HG03571 (cell line): Measurements from ENCODE around the gene KIRREL1.

Experiments
- ATAC-seq: cut with Tn5 transposase; IDR thresholded peaks from one replicate; pipeline ENCODE4 v1.9.1; 2021; ENCODE audit not compliant: unreplicated experiment

The KIRREL1 gene

GRCh38 chr1:157971769-157972168 lies 21.7 kb upstream of the KIRREL1 start:
- ATAC-seq = no peak

DNA sequence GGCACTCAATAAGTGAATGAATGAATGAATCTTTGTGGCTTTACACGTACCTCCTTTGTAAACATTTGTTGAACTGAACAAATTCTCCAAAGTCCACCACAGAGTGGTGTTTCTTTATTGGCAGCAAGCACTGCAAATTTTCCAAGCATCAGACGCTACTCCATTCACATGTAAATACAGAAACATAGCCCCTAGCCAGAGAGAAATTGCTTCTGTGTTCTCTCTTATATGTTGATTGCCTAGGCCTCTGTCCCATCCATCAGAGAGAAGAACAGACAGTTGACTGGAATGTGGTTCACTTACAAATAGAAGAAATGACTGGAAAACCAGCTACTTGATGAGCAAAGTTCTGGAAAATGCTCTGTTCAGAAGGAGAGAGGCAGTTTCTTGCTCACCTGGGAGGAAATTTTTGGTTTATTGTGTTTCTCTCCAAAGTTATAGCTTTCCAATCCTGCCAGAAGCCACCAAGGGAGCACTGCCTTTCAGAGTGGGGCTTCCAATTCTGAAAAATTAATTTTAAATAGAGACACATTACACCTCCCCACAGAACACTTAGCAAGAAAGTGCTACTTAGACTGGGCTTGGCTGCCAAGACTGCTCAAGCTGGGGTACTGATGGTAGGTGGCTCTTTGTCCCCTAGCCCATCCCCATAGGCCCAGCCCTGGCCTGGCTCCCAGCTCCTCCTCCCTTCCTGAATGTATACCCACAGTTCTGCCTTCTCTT lies 18.1 kb upstream of the KIRREL1 start:
- ATAC-seq = no peak

- no peak for ATAC-seq
Observed at GRCh38 chr1:157976888-157977287, 16.6 kb upstream of the KIRREL1 start.

DNA sequence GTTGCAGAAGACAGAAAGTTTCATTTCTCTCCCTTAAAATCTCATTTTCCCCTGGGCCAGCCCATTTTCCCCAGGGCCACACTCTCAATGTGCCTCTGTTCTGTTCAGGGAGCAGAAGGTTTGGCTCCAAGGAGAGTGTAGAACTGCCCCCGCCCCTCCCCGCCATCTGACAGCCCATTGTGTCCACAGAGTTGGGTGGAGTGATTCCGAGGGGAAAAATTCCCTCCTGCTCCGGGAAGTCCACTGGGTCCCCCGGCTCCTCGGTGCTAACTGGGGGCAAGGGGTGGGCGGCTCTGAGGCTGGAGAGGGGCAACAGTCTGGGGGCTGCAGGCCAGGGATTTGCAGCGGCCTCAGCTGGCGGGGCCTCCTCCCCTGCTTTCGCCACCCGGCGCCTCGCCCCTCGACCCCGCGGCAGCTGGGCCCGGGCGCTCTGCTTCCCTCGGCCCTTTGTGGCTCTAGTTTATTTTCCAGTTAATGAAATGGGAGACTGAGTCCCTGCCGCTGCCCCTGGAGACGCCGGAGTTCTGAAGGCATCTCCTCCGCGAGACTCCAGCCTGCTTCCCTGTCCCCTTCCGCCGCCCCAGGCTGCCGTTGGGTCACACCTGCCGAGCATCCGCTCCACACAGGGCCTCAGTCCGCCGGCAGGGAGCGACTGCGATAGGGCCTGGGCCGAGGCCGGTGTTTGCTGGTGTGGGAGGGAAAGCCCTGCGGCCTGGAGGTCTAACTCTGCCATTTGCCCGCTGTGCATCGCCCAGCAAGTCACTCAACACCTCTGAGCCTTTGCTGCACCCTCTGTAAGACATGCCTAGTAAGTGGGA lies 14.7 kb upstream of the KIRREL1 start:
- no peak for ATAC-seq

DNA sequence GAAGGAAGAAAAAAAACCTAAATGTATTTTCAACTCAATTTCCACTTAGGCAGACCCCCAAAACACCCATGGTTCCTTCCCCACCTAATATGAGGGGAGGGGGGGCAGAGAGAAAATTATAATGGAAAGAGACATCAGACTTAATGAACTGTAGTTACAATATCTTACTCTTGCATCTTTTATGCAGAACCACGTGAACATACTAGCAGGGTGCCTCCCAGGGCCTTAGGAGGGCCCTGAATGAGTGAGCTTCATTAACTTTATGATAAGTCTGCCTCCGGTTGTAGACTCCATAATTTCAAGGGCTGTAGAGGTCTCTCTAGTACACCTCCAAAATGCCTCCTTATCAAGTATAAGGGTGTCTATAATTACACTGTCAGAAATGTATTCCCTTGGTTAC lies 11.3 kb upstream of the KIRREL1 start:
- no peak for ATAC-seq

- no peak for ATAC-seq
Observed at GRCh38 chr1:157983787-157984186, 9.7 kb upstream of the KIRREL1 start.

GRCh38 chr1:157984469-157984868 lies 9.0 kb upstream of the KIRREL1 start:
- no peak for ATAC-seq

DNA sequence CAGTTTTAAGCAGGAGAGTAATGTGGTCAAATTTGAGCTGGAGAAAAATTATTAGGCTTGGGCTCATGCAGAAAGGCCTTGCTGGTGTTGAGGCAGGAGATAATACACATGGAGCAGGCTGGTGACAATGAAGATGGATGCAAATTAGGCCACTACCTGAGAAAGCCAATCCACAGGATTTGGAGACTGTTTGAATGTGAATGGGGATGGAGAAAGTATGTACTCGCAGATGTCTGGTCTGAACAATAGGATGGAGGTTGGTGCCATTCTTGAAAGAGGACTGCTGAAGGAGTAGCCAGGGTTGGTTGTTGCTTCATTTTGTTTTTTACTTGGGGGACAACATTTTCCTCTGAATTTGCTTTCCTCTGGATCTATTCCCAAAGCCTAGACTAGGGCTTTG lies 8.0 kb upstream of the KIRREL1 start:
- ATAC-seq = no peak

- no peak for ATAC-seq
Observed at GRCh38 chr1:157988002-157988401, 5.4 kb upstream of the KIRREL1 start.

GRCh38 chr1:157992031-157992832 lies 1.2 kb upstream of the KIRREL1 start:
- ATAC-seq = no peak

- no peak for ATAC-seq
Observed at GRCh38 chr1:157992833-157993146, 655 bp upstream of the KIRREL1 start.

- ATAC-seq = no peak
Observed at GRCh38 chr1:157993918-157994605, 617 bp downstream of the KIRREL1 start.

- no peak for ATAC-seq
Observed at GRCh38 chr1:157994704-157995582, 1.5 kb downstream of the KIRREL1 start.

- no peak for ATAC-seq
Observed at GRCh38 chr1:157995583-157996169, 2.2 kb downstream of the KIRREL1 start.

DNA sequence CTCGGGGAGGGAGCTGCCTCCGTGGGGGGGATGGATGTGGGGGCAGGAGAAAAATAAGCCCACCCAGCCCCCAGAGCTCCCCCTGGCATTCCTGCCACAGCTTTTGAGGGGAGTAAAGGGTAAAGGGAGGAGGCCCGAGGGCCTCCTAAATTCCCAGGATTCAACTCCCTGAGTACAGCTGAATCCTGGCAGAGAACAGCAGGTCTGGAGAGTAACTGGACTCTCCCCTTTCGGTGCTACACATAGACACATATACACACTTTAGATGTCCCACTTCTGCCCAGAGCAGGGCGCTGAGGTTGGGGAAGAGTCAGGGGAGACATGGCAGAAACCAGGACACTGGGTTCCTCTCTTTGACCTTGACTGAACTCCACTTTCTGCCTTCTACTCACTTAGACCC lies 3.0 kb downstream of the KIRREL1 start:
- ATAC-seq = no peak

GRCh38 chr1:158000507-158000906 lies 7.1 kb downstream of the KIRREL1 start:
- no peak for ATAC-seq

DNA sequence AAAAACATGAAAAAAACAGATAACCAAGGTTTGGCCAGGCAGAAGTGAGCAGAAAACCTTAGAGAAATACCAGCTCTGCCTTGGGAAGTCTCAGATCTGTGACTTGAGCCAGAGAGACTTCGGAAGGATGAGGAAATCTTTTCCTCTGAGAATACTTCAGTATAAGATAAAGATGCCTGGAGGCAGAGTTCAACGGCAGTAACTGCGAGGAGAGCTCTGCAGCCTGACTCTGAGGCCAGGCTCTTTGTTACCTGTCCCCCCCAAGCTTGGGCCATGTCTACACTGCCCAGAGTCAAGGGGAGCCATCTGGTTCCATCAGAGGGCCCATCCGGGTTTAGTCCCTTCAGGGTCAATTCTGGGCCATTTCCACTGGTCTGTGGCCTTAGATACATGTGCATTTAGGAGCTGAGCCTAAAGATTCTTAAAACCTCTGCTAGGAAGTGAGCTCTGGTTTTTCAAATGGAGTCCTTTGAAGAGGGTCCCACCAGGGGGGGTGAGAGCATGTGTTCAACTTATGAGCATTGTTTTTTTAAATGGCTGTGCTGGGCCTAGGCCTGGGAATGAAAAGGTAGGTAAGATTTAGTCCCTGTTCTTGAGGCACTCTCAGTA lies 8.7 kb downstream of the KIRREL1 start:
- no peak for ATAC-seq

- no peak for ATAC-seq
Observed at GRCh38 chr1:158002631-158003405, 9.4 kb downstream of the KIRREL1 start.

DNA sequence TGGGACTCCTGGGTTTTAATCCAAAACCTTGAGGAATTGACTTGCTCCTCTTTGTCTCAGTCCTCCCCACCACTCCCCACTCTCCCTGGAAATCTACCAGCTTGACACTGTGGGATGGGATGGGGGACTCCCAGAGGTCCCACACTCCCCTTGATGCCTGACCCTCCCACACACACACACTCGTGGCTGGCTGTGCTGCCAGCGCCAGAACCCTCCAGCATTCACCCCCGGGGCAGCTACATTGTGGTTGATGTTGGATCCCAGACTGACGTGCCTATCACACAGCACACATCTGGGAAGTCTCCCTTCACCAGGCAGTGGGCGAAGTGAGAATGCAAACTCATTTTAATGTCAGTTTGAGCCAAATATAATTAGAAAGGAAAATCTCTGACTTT lies 10.0 kb downstream of the KIRREL1 start:
- no peak for ATAC-seq
